Colonic mucosa (tissue), 4 donors: Measurements from ENCODE around the gene CST1. TPM values are rescaled to one million over a fixed set of nuclear protein-coding genes. Genes with fewer than 3 reads are reported as not detected.
"Not testable (repeated sequence)": the region's sequence is repeated elsewhere in the genome, so short reads cannot be mapped to it uniquely, and the experiment has no call there.

ENCODE experiments used
- DNase-seq: peaks from one replicate; pipeline ENCODE4 v3.0.0-alpha.2; 2020
- H3K27ac ChIP-seq: fragments of 200-600 bp; one replicate; pipeline ENCODE4 v1.8.0; 2021
- H3K27me3 ChIP-seq: fragments of 200-600 bp; one replicate; pipeline ENCODE4 v1.8.0; 2021
- H3K36me3 ChIP-seq: fragments of 200-600 bp; one replicate; pipeline ENCODE4 v1.8.0; 2021
- H3K4me1 ChIP-seq: fragments of 200-600 bp; one replicate; pipeline ENCODE4 v1.8.0; 2021; ENCODE audit warnings: mild to moderate bottlenecking
- H3K4me3 ChIP-seq: fragments of 200-600 bp; one replicate; pipeline ENCODE4 v1.8.0; 2021
- H3K9ac ChIP-seq, 2 donors: one replicate each; pipeline ENCODE4 v1.7.0; 2013; ENCODE audit warnings: control low read depth in 2 of 2, low read depth in 2 of 2, low read length in 2 of 2
- H3K9me3 ChIP-seq: fragments of 200-600 bp; one replicate; pipeline ENCODE4 v1.8.0; 2021
- intact Hi-C: fragments of 100-400 bp; cut with DNase I; formaldehyde crosslinking; loops from one replicate; pipeline ENCODE4 v1.14.1; 2022
- total RNA-seq, 2 donors: library from RNA; stranded (reverse); fragmentation: NEBNext Ultra II Directional in 1 of 2; extraction: Animal tissue kit (Norgen Biotek cat#: 25700) in 1 of 2; gene quantifications; one replicate each; pipeline ENCODE4 v1.2.1, GENCODE V29; 2021
- TF ChIP-seq, protein P1 (sequence below): fragments of 200-600 bp; IDR thresholded peaks from one replicate; pipeline ENCODE4 v1.8.0; 2022; ENCODE audit warnings: antibody characterized with exemption, mild to moderate bottlenecking
- donor health status: healthy.
- donor health status: DM: no; HTN: no; CAD: no.
- donor health status: DM: no; HTN: no; CAD: no.

CST1 gene
- total RNA-seq, 2 donors from 2014 or later, result not detected

DNA sequence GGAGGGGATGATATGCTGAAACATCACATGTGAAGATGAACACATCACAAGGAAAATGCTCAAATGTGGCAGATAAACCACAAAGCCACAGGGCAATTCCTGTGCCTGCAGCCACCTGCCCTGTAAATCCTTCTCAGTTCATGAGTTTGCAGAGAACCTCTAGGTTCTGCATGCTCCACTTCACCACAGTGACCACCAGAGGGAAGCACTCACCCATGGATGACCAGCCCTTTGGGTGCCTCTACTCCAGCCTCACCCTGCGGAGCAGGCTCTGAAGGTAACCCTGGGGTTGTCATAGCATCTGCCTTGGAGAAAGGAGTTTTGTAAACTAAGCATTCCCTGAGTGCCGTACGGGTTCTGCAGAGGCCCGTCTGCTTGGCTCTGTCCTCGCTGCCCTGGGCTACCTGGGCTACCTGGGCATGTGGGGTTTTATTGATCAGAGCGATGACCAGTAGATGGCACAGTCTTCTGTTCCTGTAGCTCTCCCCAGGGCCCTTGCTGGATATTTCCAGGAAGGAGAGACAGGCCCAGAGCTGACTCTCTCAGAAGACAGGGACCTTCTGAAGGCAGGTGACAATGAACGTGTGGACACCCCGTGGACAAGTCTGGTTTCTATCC lies 31.7 kb upstream of the CST1 start:
- no peak for DNase-seq
- intact Hi-C loops, result no loop called here
- Histone ChIP-seq H3K36me3 (no peaks in the 10 kb centered on the region), H3K27me3 (no peaks in the 10 kb centered on the region), H3K9me3 (no peaks in the 10 kb centered on the region), H3K9ac (no peak overlapping the region), H3K4me1 (no peaks in the 10 kb centered on the region), H3K4me3 (no peak overlapping the region), H3K27ac (no peak overlapping the region)
- TF ChIP-seq, protein P1, sequence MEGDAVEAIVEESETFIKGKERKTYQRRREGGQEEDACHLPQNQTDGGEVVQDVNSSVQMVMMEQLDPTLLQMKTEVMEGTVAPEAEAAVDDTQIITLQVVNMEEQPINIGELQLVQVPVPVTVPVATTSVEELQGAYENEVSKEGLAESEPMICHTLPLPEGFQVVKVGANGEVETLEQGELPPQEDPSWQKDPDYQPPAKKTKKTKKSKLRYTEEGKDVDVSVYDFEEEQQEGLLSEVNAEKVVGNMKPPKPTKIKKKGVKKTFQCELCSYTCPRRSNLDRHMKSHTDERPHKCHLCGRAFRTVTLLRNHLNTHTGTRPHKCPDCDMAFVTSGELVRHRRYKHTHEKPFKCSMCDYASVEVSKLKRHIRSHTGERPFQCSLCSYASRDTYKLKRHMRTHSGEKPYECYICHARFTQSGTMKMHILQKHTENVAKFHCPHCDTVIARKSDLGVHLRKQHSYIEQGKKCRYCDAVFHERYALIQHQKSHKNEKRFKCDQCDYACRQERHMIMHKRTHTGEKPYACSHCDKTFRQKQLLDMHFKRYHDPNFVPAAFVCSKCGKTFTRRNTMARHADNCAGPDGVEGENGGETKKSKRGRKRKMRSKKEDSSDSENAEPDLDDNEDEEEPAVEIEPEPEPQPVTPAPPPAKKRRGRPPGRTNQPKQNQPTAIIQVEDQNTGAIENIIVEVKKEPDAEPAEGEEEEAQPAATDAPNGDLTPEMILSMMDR, result peak; percentile 30

DNA sequence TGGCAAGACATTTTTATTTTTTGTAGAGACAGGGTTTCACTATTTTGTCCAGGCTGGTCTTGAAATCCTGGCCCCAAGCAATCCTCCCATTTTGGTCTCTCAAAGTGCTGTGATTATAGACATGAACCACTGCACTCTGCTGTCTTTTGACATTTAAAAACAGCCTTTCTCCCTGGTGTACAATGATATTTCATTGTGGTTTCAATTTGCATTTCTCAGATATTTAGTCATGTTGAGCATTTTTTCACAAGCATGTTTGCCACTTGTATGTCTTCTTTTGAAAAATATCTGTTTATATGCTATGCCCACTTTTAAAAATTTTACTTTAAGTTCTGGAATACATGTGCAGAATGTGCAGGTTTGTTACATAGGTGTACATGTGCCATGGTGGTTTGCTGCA lies 27.9 kb upstream of the CST1 start:
- H3K36me3 ChIP-seq, H3K9me3 ChIP-seq, H3K27ac ChIP-seq, intact Hi-C loops, H3K9ac ChIP-seq, H3K27me3 ChIP-seq, H3K4me1 ChIP-seq, H3K4me3 ChIP-seq, DNase-seq: not testable (repeated sequence)

DNA sequence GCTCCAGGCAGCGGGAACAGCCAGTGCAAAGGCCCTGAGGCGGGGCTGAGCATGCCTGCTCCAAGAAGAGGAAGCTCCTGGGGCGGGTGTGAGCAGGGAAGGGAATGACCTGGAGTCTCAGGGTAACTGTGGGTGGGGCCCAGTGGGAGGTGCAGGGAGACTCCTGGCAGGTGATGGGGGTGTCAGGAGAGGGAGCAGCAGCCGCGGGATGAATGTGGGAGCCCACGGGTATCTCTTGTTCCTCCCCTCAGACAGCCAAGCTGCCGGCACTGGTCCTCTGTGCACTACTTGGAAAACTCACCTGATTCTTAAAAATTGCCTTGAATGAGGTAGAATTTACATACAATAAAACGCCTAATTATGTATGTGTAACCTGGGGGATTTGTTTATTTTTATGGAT lies 26.6 kb upstream of the CST1 start:
- intact Hi-C loops, H3K36me3 ChIP-seq, H3K9me3 ChIP-seq, H3K27ac ChIP-seq, DNase-seq, H3K9ac ChIP-seq, H3K4me1 ChIP-seq, H3K4me3 ChIP-seq, H3K27me3 ChIP-seq: not testable (repeated sequence)

DNA sequence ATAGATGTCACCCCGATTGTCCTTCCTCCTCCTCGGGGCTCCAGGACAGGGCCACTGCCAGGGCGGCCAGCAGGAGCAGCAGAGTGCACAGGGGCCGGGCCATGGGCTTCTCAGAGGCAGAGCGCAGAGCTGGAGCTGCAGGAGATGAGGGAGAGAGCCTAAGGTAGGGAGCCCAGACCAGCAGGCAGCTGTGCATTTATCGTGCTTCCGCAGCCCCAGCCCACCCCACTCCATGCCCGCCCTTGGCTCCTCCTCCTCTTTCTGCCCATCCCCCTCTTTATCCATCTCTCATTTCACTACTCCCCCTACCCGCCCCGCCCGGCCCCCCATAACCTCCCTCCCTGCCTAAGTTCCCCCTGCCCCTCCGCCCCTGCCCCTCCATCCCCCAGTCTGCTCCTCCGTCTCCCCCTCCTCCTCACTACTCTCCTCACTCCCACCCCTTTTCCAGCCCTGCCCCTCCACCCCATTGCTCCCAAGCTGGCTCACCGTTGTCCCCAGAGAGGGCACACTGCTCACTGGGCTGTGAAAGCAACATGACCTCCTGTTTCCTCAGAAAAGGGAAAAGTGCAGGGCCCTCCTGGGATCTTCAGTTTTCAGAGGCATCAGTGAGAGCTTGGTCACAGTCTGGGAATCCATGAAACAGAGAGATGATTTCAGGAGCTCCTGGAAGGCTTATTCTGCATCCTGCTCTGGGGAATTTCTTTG lies 25.5 kb upstream of the CST1 start:
- no peak overlapping the region for H3K9ac ChIP-seq
- no peaks in the 10 kb centered on the region for H3K36me3 ChIP-seq
- H3K27me3 ChIP-seq, result no peaks in the 10 kb centered on the region
- intact Hi-C loops, result no loop called here
- TF ChIP-seq, protein P1, result no peak
- no peak for DNase-seq
- H3K4me1 ChIP-seq, result no peaks in the 10 kb centered on the region
- H3K4me3 ChIP-seq, result no peak overlapping the region
- H3K9me3 ChIP-seq, result no peaks in the 10 kb centered on the region
- no peak overlapping the region for H3K27ac ChIP-seq

DNA sequence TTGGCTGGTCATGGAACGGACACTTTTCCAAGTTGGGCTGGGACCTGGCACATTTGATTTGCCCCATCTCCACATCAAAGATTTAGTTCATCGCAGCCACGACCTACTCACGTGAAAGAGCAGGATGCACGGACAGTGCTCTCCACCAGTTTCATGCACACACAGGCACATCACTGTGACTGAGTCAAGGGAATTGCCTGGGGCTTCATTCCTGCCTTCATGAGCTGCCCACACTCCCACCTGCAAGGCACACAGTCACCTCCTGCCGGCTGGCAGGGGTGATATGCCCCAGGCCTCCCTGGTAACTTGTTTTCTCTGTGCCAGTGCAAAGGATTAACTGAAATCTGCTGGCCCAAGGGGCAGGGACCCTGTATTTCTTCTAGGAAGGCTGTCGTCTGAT lies 23.3 kb upstream of the CST1 start:
- no peak overlapping the region for H3K27ac ChIP-seq
- H3K9me3 ChIP-seq, result no peaks in the 10 kb centered on the region
- intact Hi-C loops, result no loop called here
- H3K36me3 ChIP-seq, result no peaks in the 10 kb centered on the region
- no peak overlapping the region for H3K9ac ChIP-seq
- no peak overlapping the region for H3K4me3 ChIP-seq
- H3K4me1 ChIP-seq, result no peaks in the 10 kb centered on the region
- H3K27me3 ChIP-seq, result no peaks in the 10 kb centered on the region
- TF ChIP-seq, protein P1, result no peak
- no peak for DNase-seq

DNA sequence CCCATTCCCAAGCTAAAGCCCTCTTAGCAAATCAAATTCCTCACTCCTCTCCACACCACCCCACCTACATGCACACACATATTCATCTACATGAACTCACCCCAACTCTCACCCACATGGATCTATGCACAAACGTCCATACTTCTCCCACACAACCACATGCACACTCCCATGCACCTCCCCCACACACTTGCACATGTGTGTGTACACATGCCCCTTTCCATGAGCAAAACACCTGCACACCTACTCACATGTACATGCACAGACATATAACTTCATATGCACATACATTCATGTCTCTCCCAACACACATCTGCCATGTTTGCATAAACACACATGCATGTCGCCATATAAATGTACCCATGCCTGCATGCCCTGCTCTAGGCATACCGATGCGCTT lies 22.8 kb upstream of the CST1 start:
- DNase-seq, result no peak
- H3K27ac ChIP-seq, result no peak overlapping the region
- no peaks in the 10 kb centered on the region for H3K4me1 ChIP-seq
- H3K9ac ChIP-seq, result no peak overlapping the region
- TF ChIP-seq, protein P1, result no peak
- no peaks in the 10 kb centered on the region for H3K9me3 ChIP-seq
- intact Hi-C loops, result no loop called here
- H3K4me3 ChIP-seq, result no peak overlapping the region
- no peaks in the 10 kb centered on the region for H3K27me3 ChIP-seq
- H3K36me3 ChIP-seq, result no peaks in the 10 kb centered on the region
